Upper lobe of left lung (tissue), 4 donors: ENCODE results near the gene FMO3.

ENCODE experiments used
- EP300 ChIP-seq, 4 donors: sonication (generic); formaldehyde crosslinking; IDR thresholded peaks; one replicate each; pipeline ENCODE4 v1.5.1; 2017; ENCODE audit warnings: antibody characterized with exemption in 4 of 4, control low read depth in 2 of 4
- POLR2A ChIP-seq, 4 donors: fragments of 450-650 bp; IDR thresholded peaks; one replicate each; pipeline ENCODE4 v1.5.1; 2016 to 2017; ENCODE audit warnings: antibody characterized with exemption in 4 of 4, mild to moderate bottlenecking in 2 of 4
- POLR2AphosphoS5 ChIP-seq, 2 donors: sonication (generic); formaldehyde crosslinking; IDR thresholded peaks; one replicate each; pipeline ENCODE4 v1.5.1; 2017; ENCODE audit warnings: antibody characterized with exemption in 2 of 2
- TF ChIP-seq, protein P1 (sequence below), 6 experiments: fragments of 450-650 bp in 4 of 6; fragments of 200-600 bp in 2 of 6; sonication (generic) in 2 of 6; IDR thresholded peaks; one replicate each; pipeline ENCODE4 v1.5.1; 2016 to 2019; ENCODE audit warnings: antibody characterized with exemption in 6 of 6

DNA sequence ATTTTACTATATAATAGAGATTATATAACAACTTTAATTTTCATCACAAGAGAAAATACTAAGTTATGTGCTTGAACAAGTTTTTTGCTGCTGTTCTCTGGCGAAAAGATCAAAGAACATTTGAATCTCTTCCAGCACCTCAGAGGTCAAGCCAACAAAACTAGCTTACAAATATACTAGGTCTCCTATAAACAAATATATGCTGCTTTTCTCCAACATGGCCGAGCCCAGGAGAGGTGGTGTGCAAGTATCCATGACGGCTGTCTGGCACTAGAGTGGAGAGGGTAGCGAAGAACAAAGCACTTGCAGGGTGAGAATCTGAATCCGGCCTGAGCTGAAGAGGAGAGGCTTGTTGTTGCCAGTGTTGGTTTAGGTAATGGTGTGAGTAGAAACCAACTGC, 7.5 kb upstream of the FMO3 start:
- TF ChIP-seq, protein P1, sequence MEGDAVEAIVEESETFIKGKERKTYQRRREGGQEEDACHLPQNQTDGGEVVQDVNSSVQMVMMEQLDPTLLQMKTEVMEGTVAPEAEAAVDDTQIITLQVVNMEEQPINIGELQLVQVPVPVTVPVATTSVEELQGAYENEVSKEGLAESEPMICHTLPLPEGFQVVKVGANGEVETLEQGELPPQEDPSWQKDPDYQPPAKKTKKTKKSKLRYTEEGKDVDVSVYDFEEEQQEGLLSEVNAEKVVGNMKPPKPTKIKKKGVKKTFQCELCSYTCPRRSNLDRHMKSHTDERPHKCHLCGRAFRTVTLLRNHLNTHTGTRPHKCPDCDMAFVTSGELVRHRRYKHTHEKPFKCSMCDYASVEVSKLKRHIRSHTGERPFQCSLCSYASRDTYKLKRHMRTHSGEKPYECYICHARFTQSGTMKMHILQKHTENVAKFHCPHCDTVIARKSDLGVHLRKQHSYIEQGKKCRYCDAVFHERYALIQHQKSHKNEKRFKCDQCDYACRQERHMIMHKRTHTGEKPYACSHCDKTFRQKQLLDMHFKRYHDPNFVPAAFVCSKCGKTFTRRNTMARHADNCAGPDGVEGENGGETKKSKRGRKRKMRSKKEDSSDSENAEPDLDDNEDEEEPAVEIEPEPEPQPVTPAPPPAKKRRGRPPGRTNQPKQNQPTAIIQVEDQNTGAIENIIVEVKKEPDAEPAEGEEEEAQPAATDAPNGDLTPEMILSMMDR (IDR thresholded peaks at IDR 0.05), result no peak
- no peak for TF ChIP-seq POLR2AphosphoS5 (IDR thresholded peaks at IDR 0.05)
- no peak for TF ChIP-seq POLR2A (IDR thresholded peaks at IDR 0.05)
- no peak for TF ChIP-seq EP300 (IDR thresholded peaks at IDR 0.05)
